ENCODE results near the gene PDGFB.
A peak's percentile ranks its signal among the peaks of the same experiment; 100 is the strongest.

PDGFB gene

DNA sequence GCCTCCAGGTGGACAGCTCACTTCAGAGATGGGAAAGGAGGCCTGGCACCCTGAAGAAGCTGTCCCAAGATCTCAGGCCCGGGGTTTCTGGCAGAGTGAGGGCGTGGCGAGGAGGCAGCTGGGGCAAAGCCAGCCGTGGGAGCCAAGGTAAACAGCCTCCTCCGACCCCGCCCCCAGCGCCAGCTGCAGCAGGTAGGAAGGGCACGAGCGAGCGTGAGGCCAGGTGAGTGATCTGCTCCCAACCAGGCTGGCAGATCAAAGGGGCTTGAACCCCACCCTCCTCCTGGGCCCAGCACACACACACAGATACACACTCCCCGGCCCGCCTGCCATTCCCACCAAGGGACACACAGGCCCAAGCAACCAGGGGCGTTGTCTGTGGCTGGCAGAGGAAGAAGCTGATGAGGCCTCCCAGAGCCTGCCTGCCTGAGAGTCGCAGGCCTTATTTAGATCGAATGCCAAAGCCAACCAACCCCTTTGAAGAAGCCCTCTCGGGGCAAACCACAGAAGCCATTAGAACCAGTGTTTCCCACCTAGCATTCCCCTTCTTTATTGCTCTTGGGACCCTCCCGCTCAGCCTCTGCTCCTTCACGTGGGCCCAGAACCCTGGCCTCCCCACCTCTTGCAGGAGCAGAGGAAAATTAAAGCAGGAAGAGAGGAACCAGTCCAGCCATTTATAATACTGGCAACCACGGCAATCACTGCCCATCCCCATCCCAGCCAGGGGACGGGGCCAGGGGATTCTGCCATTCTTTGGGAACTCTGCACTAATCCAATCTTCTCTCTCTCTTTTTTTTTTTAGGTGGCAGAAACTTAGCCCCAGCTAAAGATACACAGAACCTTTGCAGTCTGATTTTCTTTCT lies 5.0 kb downstream of the PDGFB start:
- no peak for DNase-seq (ENCODE audit: low spot score)

GRCh38 chr22:39238966-39239505 lies 5.7 kb downstream of the PDGFB start:
- DNase-seq (ENCODE audit: low spot score), result no peak

GRCh38 chr22:39238561-39238960 lies 6.2 kb downstream of the PDGFB start:
- no peak for DNase-seq (ENCODE audit: low spot score)

DNA sequence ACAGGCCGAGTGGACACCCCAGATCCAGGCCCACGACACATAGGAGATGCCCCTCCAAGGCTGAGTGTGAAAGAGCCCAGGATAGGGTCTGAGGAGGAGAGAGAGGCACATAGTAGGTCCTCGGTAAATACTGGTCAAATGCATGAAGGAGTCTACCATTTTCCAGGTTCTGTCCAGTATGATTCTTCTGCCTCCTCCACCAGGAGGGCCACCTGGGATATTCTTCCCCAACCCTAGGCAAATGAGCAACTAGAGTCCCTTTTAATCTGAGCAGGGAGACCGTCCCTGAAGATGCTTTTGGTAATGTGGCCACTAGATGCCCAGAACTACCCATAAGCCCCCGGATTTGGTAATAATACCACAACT lies 6.7 kb downstream of the PDGFB start:
- no peak for DNase-seq (ENCODE audit: low spot score)

DNA sequence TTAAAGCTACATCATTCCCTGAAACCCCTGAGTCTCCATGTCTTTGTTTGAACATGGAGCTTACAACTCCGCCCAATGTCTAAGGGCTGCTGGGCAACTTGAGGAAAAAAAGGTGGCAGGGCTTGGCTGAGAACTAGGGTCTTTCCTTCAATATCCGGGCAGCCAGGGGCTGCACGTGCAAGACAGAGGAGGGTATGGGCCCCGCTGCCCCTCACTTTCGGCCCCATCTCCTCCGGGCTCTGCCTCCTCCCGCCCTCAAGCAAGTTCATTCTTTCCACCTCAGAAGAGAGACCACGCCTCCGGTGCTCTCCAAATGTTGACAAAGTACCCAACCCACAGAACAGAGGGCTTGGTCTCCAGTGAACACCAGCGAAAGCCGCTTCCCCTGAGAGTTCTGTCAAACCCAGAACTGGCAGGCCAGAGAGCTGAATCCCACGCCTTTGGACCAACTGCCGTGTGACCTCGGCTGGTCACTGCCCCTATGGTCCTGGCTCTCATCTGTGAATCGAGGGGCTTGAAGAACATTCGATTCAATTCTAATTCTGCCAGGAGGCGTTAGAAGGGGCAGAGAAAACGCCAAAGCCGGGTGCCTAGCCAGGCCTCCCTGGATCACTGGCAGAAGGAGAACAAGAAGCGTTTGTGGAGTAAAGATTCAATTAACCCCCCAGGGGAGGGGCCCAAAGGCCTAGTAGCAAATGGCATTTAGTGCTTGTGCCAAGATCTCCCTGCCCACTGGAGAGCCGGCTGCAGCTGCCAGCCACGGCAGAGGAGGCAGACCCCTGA lies 7.3 kb downstream of the PDGFB start:
- no peak for DNase-seq (ENCODE audit: low spot score)

- no peak for DNase-seq (ENCODE audit: low spot score)
Observed at GRCh38 chr22:39236321-39237317, 8.2 kb downstream of the PDGFB start.

- no peak for DNase-seq (ENCODE audit: low spot score)
Observed at GRCh38 chr22:39234867-39235687, 9.7 kb downstream of the PDGFB start.

- DNase-seq (ENCODE audit: low spot score), result peak; percentile 55
Observed at GRCh38 chr22:39234472-39234787, 10.4 kb downstream of the PDGFB start.

DNA sequence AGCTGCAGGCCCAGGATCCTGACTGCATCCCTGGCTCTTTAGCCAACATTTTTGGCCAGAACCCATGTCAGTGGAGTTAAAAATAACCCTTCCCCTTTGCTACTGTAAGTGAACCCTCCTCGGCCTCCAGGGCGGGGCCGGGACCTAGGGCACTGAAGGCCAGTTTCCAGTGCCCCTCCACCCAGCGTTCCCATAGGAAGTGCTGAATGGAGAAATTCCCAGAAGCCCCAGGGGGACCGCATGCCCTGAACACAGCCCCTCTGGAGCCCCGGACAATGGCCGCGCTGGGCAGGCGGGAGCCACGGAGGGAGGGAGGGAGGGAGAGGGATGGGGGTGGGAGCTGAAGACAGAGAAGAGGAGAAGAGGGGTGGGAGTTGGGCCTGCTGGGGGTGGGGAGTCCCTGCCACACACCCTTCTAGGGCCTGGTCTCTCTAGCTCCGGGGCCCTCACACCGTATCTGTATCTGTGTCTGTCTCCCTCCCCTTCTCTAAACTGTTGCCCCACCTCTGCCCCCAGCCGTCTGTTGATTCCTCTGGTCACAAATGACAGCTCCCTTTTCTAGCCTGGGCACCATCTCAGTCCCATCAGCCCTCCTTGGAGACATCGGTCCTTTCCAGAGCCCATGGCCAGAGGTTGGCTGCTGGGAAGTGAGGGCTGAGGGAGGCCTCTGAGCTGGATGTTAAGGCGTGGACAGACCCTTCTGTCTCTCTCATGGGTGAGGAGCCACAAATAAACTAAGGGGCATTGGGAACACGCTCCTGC lies 10.9 kb downstream of the PDGFB start:
- DNase-seq (ENCODE audit: low spot score), result no peak

GRCh38 chr22:39232806-39233709 lies 11.7 kb downstream of the PDGFB start:
- DNase-seq (ENCODE audit: low spot score), result no peak

DNA sequence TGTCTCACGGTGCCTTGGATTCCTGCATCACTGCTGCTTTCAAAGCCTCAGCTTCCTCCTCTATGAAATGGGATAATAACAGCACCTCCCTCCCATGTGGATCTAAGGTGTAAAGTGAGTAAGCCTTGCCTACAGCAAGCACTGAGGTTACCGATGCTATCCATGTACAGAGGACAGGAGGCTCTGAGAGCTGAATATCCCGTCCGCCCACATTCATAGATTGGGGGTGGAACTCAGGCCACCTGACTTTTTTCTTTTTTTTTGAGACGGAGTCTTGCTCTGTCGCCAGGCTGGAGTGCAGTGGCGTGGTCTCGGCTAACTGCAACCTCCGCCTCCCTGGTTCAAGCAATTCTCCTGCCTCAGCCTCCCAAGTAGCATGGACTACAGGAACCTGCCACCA lies 12.5 kb downstream of the PDGFB start:
- no peak for DNase-seq (ENCODE audit: low spot score)

DNA sequence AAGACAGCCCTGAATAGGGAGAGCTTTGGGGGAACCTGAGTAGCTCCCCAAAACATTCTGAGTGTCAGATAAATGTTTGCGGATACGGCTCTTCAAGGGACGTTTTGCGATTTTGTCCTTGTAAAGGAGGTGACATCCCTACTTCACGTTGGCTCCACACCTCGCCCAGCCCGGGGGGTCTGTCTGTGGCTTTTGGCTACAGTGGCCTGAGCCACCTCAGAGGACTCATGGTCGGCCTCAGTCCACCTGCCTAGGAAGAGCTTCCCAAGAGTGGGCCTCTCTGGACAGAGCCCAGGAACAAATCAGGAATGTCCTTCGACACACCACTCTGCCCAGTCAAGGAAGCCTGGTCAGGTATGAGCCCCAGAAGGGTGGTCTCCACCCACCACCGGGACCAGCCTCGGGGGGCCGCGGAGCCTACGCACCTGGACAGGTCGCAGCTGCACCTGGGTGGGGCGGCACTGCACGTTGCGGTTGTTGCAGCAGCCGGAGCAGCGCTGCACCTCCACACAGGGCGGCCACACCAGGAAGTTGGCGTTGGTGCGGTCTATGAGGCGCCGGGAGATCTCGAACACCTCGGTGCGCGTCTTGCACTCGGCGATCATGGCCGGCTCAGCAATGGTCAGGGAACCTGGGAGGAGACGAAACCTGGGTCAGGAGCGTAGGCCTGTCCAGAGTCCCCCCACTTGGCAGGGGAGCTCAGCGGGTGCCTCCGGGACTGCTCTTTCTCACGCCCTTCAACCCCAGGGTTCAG lies 13.4 kb downstream of the PDGFB start:
- no peak for DNase-seq (ENCODE audit: low spot score)

DNA sequence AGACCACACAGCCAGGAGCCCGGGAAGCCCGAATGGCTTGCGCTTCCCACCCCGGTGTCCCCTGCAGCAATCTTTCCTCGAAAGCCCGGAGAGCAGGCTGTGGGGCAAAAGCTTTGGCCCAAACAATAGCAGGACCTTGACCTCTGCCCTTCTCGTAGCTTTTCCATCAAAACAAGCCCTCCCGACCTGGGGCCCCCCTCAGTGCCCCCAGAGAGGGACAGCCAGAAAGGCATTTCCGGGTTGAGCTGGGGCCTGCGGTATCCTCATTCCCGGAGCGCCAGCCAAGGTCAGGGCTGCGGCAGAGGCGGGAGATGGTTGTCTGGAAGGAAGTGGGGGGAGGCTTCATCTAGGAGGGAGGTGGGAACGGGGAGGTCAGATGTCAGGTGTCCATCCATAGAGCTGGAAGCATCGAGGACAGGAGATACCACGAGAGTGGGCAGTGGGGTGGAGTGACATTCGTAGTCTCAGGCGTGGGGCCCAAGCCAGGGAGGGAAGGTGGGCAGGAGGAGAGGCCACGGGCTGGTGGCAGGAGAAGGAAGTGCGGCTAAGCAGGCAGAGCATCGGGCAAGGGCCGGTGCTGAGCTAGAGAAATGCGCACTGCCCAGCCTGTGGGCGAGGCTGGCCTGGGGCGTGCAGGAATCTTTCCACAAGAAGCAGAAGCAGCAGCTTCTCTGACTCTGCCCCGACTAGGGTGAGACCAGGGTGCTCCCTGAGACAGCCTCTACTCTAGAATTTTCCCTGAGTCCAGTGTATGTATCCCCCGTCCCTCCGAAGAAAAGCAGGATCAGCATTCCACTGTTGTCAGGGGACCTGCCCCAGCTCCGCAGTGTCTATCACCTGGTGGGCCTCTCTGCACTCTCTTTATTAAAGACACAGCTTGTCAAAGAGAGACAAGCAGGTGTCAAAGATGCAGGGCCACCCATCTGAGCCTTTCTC lies 14.3 kb downstream of the PDGFB start:
- DNase-seq (ENCODE audit: low spot score), result no peak

- DNase-seq (ENCODE audit: low spot score), result no peak
Observed at GRCh38 chr22:39229688-39230260, 15.0 kb downstream of the PDGFB start.

GRCh38 chr22:39229075-39229474 lies 15.7 kb downstream of the PDGFB start:
- no peak for DNase-seq (ENCODE audit: low spot score)

- DNase-seq (ENCODE audit: low spot score), result no peak
Observed at GRCh38 chr22:39227542-39228272, 17.1 kb downstream of the PDGFB start.

All from pons (tissue), 1 donor.